ENCODE measurements around the gene SNX8. TPM values are rescaled to one million over a fixed set of nuclear protein-coding genes. Genes with fewer than 3 reads are reported as not detected.

Gene SNX8
- total RNA-seq, 1 experiment from 2014 or later: 31.2 TPM

DNA sequence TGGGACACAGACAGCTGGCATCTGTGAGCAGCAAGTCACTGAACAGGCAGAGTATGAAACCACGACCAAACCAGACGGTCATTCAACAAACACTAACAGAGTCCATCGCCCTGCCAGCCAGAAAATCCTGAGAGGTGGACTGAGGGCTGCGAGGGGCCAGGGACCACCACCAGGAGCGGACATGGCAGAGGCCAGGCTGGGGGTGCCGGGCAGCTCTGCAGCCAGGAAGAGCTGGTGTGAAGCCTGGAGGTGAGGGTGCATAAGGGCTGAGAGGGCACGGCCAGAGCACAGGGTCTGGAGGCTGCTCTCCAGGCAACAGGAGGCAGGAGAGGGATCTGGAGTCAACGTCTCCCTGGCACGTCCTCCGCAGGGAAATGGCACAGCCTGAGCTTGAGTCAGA, 97.0 kb downstream of the SNX8 start:
- Mint-ChIP-seq H3K36me3 (ENCODE audit: insufficient read depth, unreplicated experiment) (peaks cover 58% of the 10 kb centered on the region), H3K27me3 (ENCODE audit: insufficient read depth, unreplicated experiment) (no peaks in the 10 kb centered on the region), H3K27ac (ENCODE audit: low read depth, unreplicated experiment) (no peak overlapping the region), H3K4me1 (ENCODE audit: insufficient read depth, unreplicated experiment) (peaks cover 6% of the 10 kb centered on the region), H3K9me3 (ENCODE audit: unreplicated experiment) (no peaks in the 10 kb centered on the region), H3K4me3 (ENCODE audit: unreplicated experiment) (no peak overlapping the region)
- TF ChIP-seq, protein P1, sequence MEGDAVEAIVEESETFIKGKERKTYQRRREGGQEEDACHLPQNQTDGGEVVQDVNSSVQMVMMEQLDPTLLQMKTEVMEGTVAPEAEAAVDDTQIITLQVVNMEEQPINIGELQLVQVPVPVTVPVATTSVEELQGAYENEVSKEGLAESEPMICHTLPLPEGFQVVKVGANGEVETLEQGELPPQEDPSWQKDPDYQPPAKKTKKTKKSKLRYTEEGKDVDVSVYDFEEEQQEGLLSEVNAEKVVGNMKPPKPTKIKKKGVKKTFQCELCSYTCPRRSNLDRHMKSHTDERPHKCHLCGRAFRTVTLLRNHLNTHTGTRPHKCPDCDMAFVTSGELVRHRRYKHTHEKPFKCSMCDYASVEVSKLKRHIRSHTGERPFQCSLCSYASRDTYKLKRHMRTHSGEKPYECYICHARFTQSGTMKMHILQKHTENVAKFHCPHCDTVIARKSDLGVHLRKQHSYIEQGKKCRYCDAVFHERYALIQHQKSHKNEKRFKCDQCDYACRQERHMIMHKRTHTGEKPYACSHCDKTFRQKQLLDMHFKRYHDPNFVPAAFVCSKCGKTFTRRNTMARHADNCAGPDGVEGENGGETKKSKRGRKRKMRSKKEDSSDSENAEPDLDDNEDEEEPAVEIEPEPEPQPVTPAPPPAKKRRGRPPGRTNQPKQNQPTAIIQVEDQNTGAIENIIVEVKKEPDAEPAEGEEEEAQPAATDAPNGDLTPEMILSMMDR (IDR thresholded peaks at IDR 0.05; ENCODE audit: unreplicated experiment): no peak
- ChIA-PET CTCF (no interaction called here), POLR2A (interaction anchor here (0.6 to 1.1 kb wide), 2 partner anchors 8 to 74 kb away, joined by 4 to 5 read pairs; no protein-coding TSS in a partner anchor)
- BruUV-seq (replicated peaks): no TSS peak
- no peak for DNase-seq (ENCODE audit: unreplicated experiment)
- intact Hi-C loops (cut with micrococcal nuclease): no loop called here

DNA sequence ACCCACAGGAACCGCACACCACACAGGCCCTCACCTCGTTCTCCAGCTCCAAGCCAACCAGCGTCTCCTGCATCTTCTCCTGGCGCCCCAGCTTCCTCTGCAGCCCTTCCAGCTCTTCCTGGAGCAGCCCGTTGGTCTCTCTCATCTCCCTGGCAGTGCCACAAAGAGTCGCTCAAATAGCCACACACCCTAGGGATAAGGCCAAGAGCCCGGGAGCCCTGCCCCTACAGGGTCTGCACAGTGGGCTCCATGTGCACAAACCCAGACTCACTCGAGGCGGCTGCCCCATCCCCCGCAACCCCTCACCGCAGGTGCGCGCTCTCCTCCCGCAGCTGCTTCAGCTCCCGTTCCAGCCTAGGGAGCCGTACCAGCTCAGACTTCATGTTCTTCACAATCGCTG, 98.4 kb downstream of the SNX8 start:
- BruUV-seq (replicated peaks): no TSS peak
- CTCF ChIA-PET: no interaction called here
- no peak overlapping the region for H3K27ac Mint-ChIP-seq (ENCODE audit: low read depth, unreplicated experiment)
- POLR2A ChIA-PET: no interaction called here
- intact Hi-C loops (cut with micrococcal nuclease): no loop called here
- no peaks in the 10 kb centered on the region for H3K9me3 Mint-ChIP-seq (ENCODE audit: unreplicated experiment)
- H3K27me3 Mint-ChIP-seq (ENCODE audit: insufficient read depth, unreplicated experiment): no peaks in the 10 kb centered on the region
- no peak for DNase-seq (ENCODE audit: unreplicated experiment)
- TF ChIP-seq, protein P1 (IDR thresholded peaks at IDR 0.05; ENCODE audit: unreplicated experiment): no peak
- no peak overlapping the region for H3K4me3 Mint-ChIP-seq (ENCODE audit: unreplicated experiment)
- H3K4me1 Mint-ChIP-seq (ENCODE audit: insufficient read depth, unreplicated experiment): peaks cover 6% of the 10 kb centered on the region
- peaks cover 53% of the 10 kb centered on the region for H3K36me3 Mint-ChIP-seq (ENCODE audit: insufficient read depth, unreplicated experiment)

DNA sequence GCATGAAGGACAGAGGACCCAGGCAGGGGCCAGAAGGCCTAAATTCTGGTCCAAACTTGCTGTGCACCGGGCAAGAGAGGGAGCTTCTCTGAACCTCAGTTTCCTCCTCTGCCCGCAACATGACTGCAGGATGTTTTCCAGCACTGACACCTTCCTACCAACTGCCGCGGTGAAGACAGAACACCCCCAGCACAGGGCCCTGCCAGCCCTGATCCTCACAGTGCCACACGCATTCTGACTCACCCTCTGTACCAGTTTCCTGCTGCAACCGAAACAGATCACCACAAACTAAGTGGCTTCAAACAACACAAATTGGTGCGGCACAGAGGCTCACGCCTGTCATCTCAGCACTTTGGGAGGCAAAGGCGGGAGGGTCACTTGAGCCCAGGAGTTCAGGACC, 99.6 kb downstream of the SNX8 start:
- BruUV-seq (replicated peaks): no TSS peak
- ChIA-PET CTCF (interaction anchor here (0.6 to 0.7 kb wide), 2 partner anchors 26 to 65 kb away, joined by 3 to 4 read pairs; no protein-coding TSS in a partner anchor), POLR2A (interaction anchor here (0.6 to 1.4 kb wide), 2 partner anchors 11 to 13 kb away, joined by 3 read pairs; no protein-coding TSS in a partner anchor)
- TF ChIP-seq, protein P1 (IDR thresholded peaks at IDR 0.05; ENCODE audit: unreplicated experiment): no peak
- Mint-ChIP-seq H3K9me3 (ENCODE audit: unreplicated experiment) (no peaks in the 10 kb centered on the region), H3K27ac (ENCODE audit: low read depth, unreplicated experiment) (no peak overlapping the region), H3K4me1 (ENCODE audit: insufficient read depth, unreplicated experiment) (peaks cover 6% of the 10 kb centered on the region), H3K27me3 (ENCODE audit: insufficient read depth, unreplicated experiment) (no peaks in the 10 kb centered on the region), H3K4me3 (ENCODE audit: unreplicated experiment) (no peak overlapping the region), H3K36me3 (ENCODE audit: insufficient read depth, unreplicated experiment) (peaks cover 58% of the 10 kb centered on the region)
- no peak for DNase-seq (ENCODE audit: unreplicated experiment)
- intact Hi-C loops (cut with micrococcal nuclease): no loop called here

DNA sequence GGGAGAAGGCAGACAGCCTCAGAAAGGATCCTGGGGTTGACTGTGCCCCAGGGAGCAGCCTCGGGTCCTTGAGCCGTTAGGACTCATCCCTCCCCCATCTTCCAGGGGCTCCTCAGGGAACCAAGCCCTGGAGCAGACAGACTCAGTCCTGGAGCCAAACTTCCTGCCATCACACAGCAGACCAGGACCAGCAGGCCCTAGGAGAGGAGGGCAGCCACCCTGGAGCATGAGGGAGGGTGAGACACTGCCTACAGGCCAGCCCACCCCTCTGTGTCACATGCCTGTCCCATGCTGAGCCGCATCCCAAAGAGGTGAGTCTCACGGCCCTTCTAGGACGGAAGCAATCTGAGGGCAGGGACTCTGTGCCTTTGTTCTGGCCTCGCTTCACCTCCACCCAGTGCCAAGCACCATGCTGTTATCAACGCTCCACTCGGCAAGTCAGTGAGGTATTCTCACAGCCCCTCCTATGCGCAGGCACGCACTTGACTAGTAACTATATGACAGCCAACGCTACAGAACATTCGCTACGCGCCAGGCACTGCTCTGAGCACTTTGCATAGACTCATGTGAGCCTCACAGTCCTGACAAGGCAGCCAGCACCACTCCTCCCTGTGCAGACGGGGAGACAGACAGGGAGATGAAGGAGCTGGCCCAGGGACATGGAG, 100.6 kb downstream of the SNX8 start:
- Mint-ChIP-seq H3K27ac (ENCODE audit: low read depth, unreplicated experiment) (no peak overlapping the region), H3K36me3 (ENCODE audit: insufficient read depth, unreplicated experiment) (peaks cover 49% of the 10 kb centered on the region), H3K4me1 (ENCODE audit: insufficient read depth, unreplicated experiment) (peaks cover 6% of the 10 kb centered on the region), H3K9me3 (ENCODE audit: unreplicated experiment) (no peaks in the 10 kb centered on the region), H3K27me3 (ENCODE audit: insufficient read depth, unreplicated experiment) (no peaks in the 10 kb centered on the region), H3K4me3 (ENCODE audit: unreplicated experiment) (no peak overlapping the region)
- intact Hi-C loops (cut with micrococcal nuclease): no loop called here
- DNase-seq (ENCODE audit: unreplicated experiment): no peak
- POLR2A ChIA-PET: interaction anchor here (0.5 to 1.4 kb wide), 2 partner anchors 12 to 702 kb away, joined by 3 read pairs; no protein-coding TSS in a partner anchor
- BruUV-seq (replicated peaks): no TSS peak
- TF ChIP-seq, protein P1 (IDR thresholded peaks at IDR 0.05; ENCODE audit: unreplicated experiment): no peak
- CTCF ChIA-PET: interaction anchor here (0.6 kb wide), 1 partner anchor 11 kb away, joined by 3 read pairs; no protein-coding TSS in a partner anchor

All from MCF 10A (cell line).